Endothelial cell of umbilical vein (primary cell): ENCODE measurements around the gene MIGA2. TPM values are rescaled to one million over a fixed set of nuclear protein-coding genes. Genes with fewer than 3 reads are reported as not detected.

ENCODE experiments used
- BruUV-seq: library from RNA; stranded (reverse); fragments of 400-500 nt; replicated peaks from 2 replicates; lab custom pipeline; 2021; lab: Mats Ljungman, UMichigan
- CTCF ChIA-PET: fragments of 300-600, 350-600 bp; sonication (Branson Sonifier 250); formaldehyde crosslinking; loops from one replicate; lab custom pipeline; 2021; ENCODE audit warnings: antibody characterized with exemption, inconsistent platforms; lab: Charles Lee
- POLR2A ChIA-PET: fragments of 300-600, 350-600 bp; sonication (Branson Sonifier 250); formaldehyde crosslinking; loops from one replicate; lab custom pipeline; 2021; ENCODE audit warnings: antibody characterized with exemption, inconsistent platforms; lab: Charles Lee
- DNase-seq: peaks from one replicate; pipeline ENCODE4 v3.0.0-alpha.2; 2011; ENCODE audit warnings: low read depth, low spot score
- FAIRE-seq: peaks from 2 replicates; lab custom pipeline; 2011; peaks lifted over from hg19 to GRCh38; lab: Jason Lieb, UNC
- H2AFZ ChIP-seq: 2 replicates; pipeline ENCODE4 v1.6.0; 2012; ENCODE audit warnings: low read depth, low read length, control low read depth, inconsistent platforms
- H3K27ac ChIP-seq: 2 replicates; pipeline ENCODE4 v1.5.1; 2011; ENCODE audit warnings: low read depth, mild to moderate bottlenecking, control low read depth, low read length, moderate library complexity; ENCODE audit not compliant: insufficient read depth
- H3K27me3 ChIP-seq, 2 experiments: 2 replicates each; pipeline versions ENCODE4 v1.6.0 to v1.6.1; 2011; ENCODE audit warnings: low read length in 2 of 2, mixed read lengths in 1 of 2; ENCODE audit not compliant: control insufficient read depth in 2 of 2, insufficient read depth in 2 of 2
- H3K36me3 ChIP-seq, 2 experiments: 2 replicates in 1 of 2; 3 replicates in 1 of 2; pipeline ENCODE4 v1.5.1; 2011; ENCODE audit warnings: low read length in 2 of 2, mild to moderate bottlenecking in 1 of 2, moderate library complexity in 1 of 2; ENCODE audit not compliant: control insufficient read depth in 2 of 2, insufficient read depth in 2 of 2; ENCODE audit errors: extremely low read depth in 1 of 2
- H3K4me1 ChIP-seq: 3 replicates; pipeline ENCODE4 v1.5.1; 2011; ENCODE audit warnings: mild to moderate bottlenecking, low read length; ENCODE audit not compliant: control insufficient read depth, insufficient read depth; ENCODE audit errors: extremely low read depth
- H3K4me2 ChIP-seq: 2 replicates; pipeline ENCODE4 v1.6.1; 2011; ENCODE audit warnings: low read length, control low read depth, mixed read lengths; ENCODE audit not compliant: insufficient read depth
- H3K4me3 ChIP-seq, 3 experiments: fragments of 200-600 bp in 1 of 3; sonication (generic), shearing (Covaris generic) in 1 of 3; replicated peaks in 1 of 3; 2 replicates each; pipeline ENCODE4 v1.5.1; 2011 to 2016; ENCODE audit warnings: control low read depth in 3 of 3, low read length in 3 of 3, mild to moderate bottlenecking in 2 of 3, inconsistent platforms in 1 of 3, low read depth in 1 of 3, moderate library complexity in 1 of 3; ENCODE audit not compliant: insufficient read depth in 1 of 3
- H3K79me2 ChIP-seq: 2 replicates; pipeline ENCODE4 v1.6.0; 2012; ENCODE audit warnings: low read length, inconsistent platforms; ENCODE audit not compliant: control insufficient read depth, insufficient read depth
- H3K9ac ChIP-seq: replicated peaks from 2 replicates; pipeline ENCODE3; 2011; ENCODE audit warnings: low read length, control low read depth; ENCODE audit not compliant: insufficient read depth; ENCODE audit errors: extremely low read depth
- H3K9me1 ChIP-seq: replicated peaks from 3 replicates; pipeline ENCODE4 v1.6.0; 2011; ENCODE audit warnings: mild to moderate bottlenecking, low read length; ENCODE audit not compliant: control insufficient read depth, insufficient read depth; ENCODE audit errors: extremely low read depth
- H3K9me3 ChIP-seq: replicated peaks from 2 replicates; pipeline ENCODE4 v1.5.1; 2012; ENCODE audit warnings: low read length, inconsistent platforms; ENCODE audit not compliant: control insufficient read depth, insufficient read depth
- H4K20me1 ChIP-seq: replicated peaks from 2 replicates; pipeline ENCODE3; 2011; ENCODE audit warnings: mild to moderate bottlenecking, low read length; ENCODE audit not compliant: control insufficient read depth, insufficient read depth; ENCODE audit errors: extremely low read depth
- CTCF ChIP-seq, 2 donors: IDR thresholded peaks; 1 replicate in 1 of 2; 2 replicates in 1 of 2; pipeline ENCODE4 v1.5.1; 2011; ENCODE audit warnings: low read length in 2 of 2, mild to moderate bottlenecking in 2 of 2, moderate library complexity in 2 of 2, control low read depth in 1 of 2, inconsistent platforms in 1 of 2, low read depth in 1 of 2; ENCODE audit not compliant: insufficient read depth in 1 of 2; ENCODE audit errors: extremely low read depth in 1 of 2
- EZH2 ChIP-seq: IDR thresholded peaks from 2 replicates; pipeline ENCODE4 v1.6.1; 2012; ENCODE audit warnings: borderline replicate concordance, low read depth, mild to moderate bottlenecking, moderate library complexity, low read length, inconsistent platforms; ENCODE audit not compliant: severe bottlenecking
- FOS ChIP-seq: IDR thresholded peaks from 2 replicates; pipeline ENCODE4 v1.6.1; 2011; ENCODE audit warnings: mild to moderate bottlenecking, low read length, moderate library complexity, borderline replicate concordance; ENCODE audit not compliant: insufficient read depth
- GATA2 ChIP-seq: IDR thresholded peaks from 2 replicates; pipeline ENCODE4 v1.7.0; 2011; ENCODE audit warnings: low read depth, mild to moderate bottlenecking, moderate library complexity, mixed read lengths, low read length; ENCODE audit not compliant: insufficient read length, insufficient read depth
- JUN ChIP-seq: IDR thresholded peaks from 2 replicates; pipeline ENCODE4 v1.6.1; 2011; ENCODE audit warnings: borderline replicate concordance, low read depth; ENCODE audit not compliant: insufficient read length, insufficient read depth
- MAX ChIP-seq: IDR thresholded peaks from 2 replicates; pipeline ENCODE4 v1.6.1; 2011; ENCODE audit not compliant: insufficient read depth, insufficient read length
- MYC ChIP-seq: IDR thresholded peaks from one replicate; pipeline ENCODE4 v1.6.1; 2011; ENCODE audit warnings: mild to moderate bottlenecking, low read depth, low read length
- POLR2A ChIP-seq: IDR thresholded peaks from 2 replicates; pipeline ENCODE4 v1.6.1; 2012; ENCODE audit warnings: low read depth, mild to moderate bottlenecking, control low read depth, low read length
- POLR2AphosphoS5 ChIP-seq: IDR thresholded peaks from 2 replicates; pipeline ENCODE4 v1.6.1; 2012; ENCODE audit warnings: low read depth, mild to moderate bottlenecking, control low read depth, low read length, moderate library complexity; ENCODE audit not compliant: insufficient read depth
- dilution Hi-C: fragments of 300-500 bp; cut with MboI; formaldehyde crosslinking; loops from one replicate; pipeline ENCODE4 v1.15.0; 2019; ENCODE audit warnings: low sequenced_read_pairs; ENCODE audit not compliant: extremely low pct_ligation_motif_present
- intact Hi-C: fragments of 100-400 bp; cut with micrococcal nuclease; formaldehyde crosslinking; loops from one replicate; pipeline ENCODE4 v1.10.0; 2022
- polyA plus RNA-seq, 4 experiments: library from polyadenylated mRNA; depleted of rRNA in 3 of 4; stranded (reverse) in 3 of 4; unstranded in 1 of 4; fragments of >200 nt; gene quantifications; 2 replicates each; pipeline versions ENCODE4 v1.2.1 to v1.2.3, GENCODE V29; 2011 to 2012; ENCODE audit warnings: missing spikeins in 1 of 4
- total RNA-seq: library from RNA; stranded (reverse); gene quantifications from 2 replicates; pipeline ENCODE4 v1.2.3, GENCODE V29; 2021

Gene MIGA2
- total and polyA plus RNA-seq, 2 donors (not counting 3 experiments of a cell fraction or from before 2014, with no cell fraction given) = 27.7 to 28.0 TPM

GRCh38 chr9:129077236-129077635, 40.8 kb downstream of the MIGA2 start:
- BruUV-seq = no TSS peak
- dilution Hi-C loops = no loop called here

More at GRCh38 chr9:129077236-129077635, 40.8 kb downstream of the MIGA2 start:
- H3K9me3 ChIP-seq = no peaks in the 10 kb centered on the region
- peaks cover 7% of the 10 kb centered on the region for H3K79me2 ChIP-seq
- H3K36me3 ChIP-seq = no peaks in the 10 kb centered on the region
- peaks cover 14% of the 10 kb centered on the region for H3K4me1 ChIP-seq
- CTCF ChIA-PET = no interaction called here
- TF ChIP-seq GATA2 (no peak), FOS (no peak), MYC (no peak), MAX (no peak), POLR2A (no peak), CTCF (IDR thresholded peaks at IDR 0.05; ENCODE audit: extremely low read depth in 1 of 2, insufficient read depth in 1 of 2, low read depth in 1 of 2, low read length in 2 of 2) (no peak), POLR2AphosphoS5 (no peak), JUN (no peak), EZH2 (no peak)
- intact Hi-C loops = no loop called here
- POLR2A ChIA-PET = no interaction called here
- no peaks in the 10 kb centered on the region for H4K20me1 ChIP-seq
- DNase-seq = no peak
- no peaks in the 10 kb centered on the region for H3K27me3 ChIP-seq
- no peaks in the 10 kb centered on the region for H3K9me1 ChIP-seq
- H2AFZ ChIP-seq = no peak overlapping the region
- no peak overlapping the region for H3K4me3 ChIP-seq
- no peak overlapping the region for H3K9ac ChIP-seq
- H3K4me2 ChIP-seq = no peak overlapping the region
- no peak for FAIRE-seq
- no peak overlapping the region for H3K27ac ChIP-seq
